IMR-90 (cell line): Measurements from ENCODE around the gene RBM44. TPM values are rescaled to one million over a fixed set of nuclear protein-coding genes. Genes with fewer than 3 reads are reported as not detected.

Experiments used
- ATAC-seq: fragments of 200-7000 bp; cut with Tn5 transposase; 2 replicates; pipeline ENCODE4 v1.9.1; 2020; ENCODE audit warnings: low read depth, mild to moderate bottlenecking, moderate library complexity
- BruUV-seq: library from RNA; stranded (reverse); fragments of 400-500 nt; replicated peaks from 2 replicates; lab custom pipeline; 2021; lab: Mats Ljungman, UMichigan
- CTCF ChIA-PET: fragments of 300-600 bp; formaldehyde crosslinking; extraction: SDS; loops from one replicate; lab custom pipeline; 2021; ENCODE audit warnings: antibody characterized with exemption; lab: Yijun Ruan, JAX
- POLR2A ChIA-PET: fragments of 300-600 bp; sonication (Branson Sonifier 250); formaldehyde crosslinking; loops from one replicate; lab custom pipeline; 2022; ENCODE audit warnings: antibody characterized with exemption; ENCODE audit not compliant: unreplicated experiment; lab: Charles Lee
- DNase-seq: peaks from one replicate; pipeline ENCODE4 v3.0.0; 2013
- H2AFZ ChIP-seq: replicated peaks from 2 replicates; pipeline ENCODE3; 2013; ENCODE audit warnings: low read length, mild to moderate bottlenecking; ENCODE audit not compliant: poor library complexity
- H2AK5ac ChIP-seq: 2 replicates; pipeline ENCODE4 v1.6.1; 2013; ENCODE audit warnings: low read depth, low read length, inconsistent platforms
- H2AK9ac ChIP-seq: replicated peaks from 2 replicates; pipeline ENCODE3; 2013; ENCODE audit warnings: mild to moderate bottlenecking, low read depth, low read length, moderate library complexity; ENCODE audit not compliant: poor library complexity
- H2BK120ac ChIP-seq: 2 replicates; pipeline ENCODE4 v1.6.1; 2013; ENCODE audit warnings: low read depth, low read length, inconsistent platforms
- H2BK15ac ChIP-seq: 3 replicates; pipeline ENCODE4 v1.6.1; 2013; ENCODE audit warnings: low read depth, low read length, inconsistent platforms
- H2BK20ac ChIP-seq: 2 replicates; pipeline ENCODE4 v1.6.1; 2013; ENCODE audit warnings: low read depth, mild to moderate bottlenecking, inconsistent platforms, low read length, moderate library complexity
- H2BK5ac ChIP-seq: 2 replicates; pipeline ENCODE4 v1.6.1; 2013; ENCODE audit warnings: mild to moderate bottlenecking, low read depth, low read length, inconsistent platforms; ENCODE audit not compliant: poor library complexity, severe bottlenecking
- H3K14ac ChIP-seq: replicated peaks from 2 replicates; pipeline ENCODE4 v1.6.1; 2013; ENCODE audit warnings: low read depth, low read length, inconsistent platforms
- H3K18ac ChIP-seq: 2 replicates; pipeline ENCODE4 v1.6.1; 2013; ENCODE audit warnings: low read depth, low read length, control low read depth
- H3K23ac ChIP-seq: 2 replicates; pipeline ENCODE4 v1.6.1; 2013; ENCODE audit warnings: low read depth, low read length, inconsistent platforms
- H3K27ac ChIP-seq: 2 replicates; pipeline ENCODE4 v1.5.1; 2013; ENCODE audit warnings: mild to moderate bottlenecking, control low read depth, low read length; ENCODE audit not compliant: insufficient read depth
- H3K27me3 ChIP-seq: 2 replicates; pipeline ENCODE4 v1.6.1; 2013; ENCODE audit warnings: low read length; ENCODE audit not compliant: control insufficient read depth, insufficient read depth
- H3K36me3 ChIP-seq: 2 replicates; pipeline ENCODE4 v1.6.1; 2013; ENCODE audit warnings: low read length, mixed read lengths; ENCODE audit not compliant: control insufficient read depth, insufficient read depth
- H3K4ac ChIP-seq: 2 replicates; pipeline ENCODE4 v1.6.1; 2013; ENCODE audit warnings: low read depth, low read length, inconsistent platforms
- H3K4me1 ChIP-seq: 2 replicates; pipeline ENCODE4 v1.6.1; 2013; ENCODE audit warnings: low read length, mixed read lengths; ENCODE audit not compliant: control insufficient read depth, insufficient read depth
- H3K4me2 ChIP-seq: 2 replicates; pipeline ENCODE4 v1.6.1; 2013; ENCODE audit warnings: low read depth, mild to moderate bottlenecking, control low read depth, low read length, moderate library complexity
- H3K4me3 ChIP-seq: 2 replicates; pipeline ENCODE4 v1.5.1; 2013; ENCODE audit warnings: low read depth, mild to moderate bottlenecking, control low read depth, low read length, moderate library complexity; ENCODE audit not compliant: insufficient read depth
- H3K56ac ChIP-seq: 2 replicates; pipeline ENCODE4 v1.6.1; 2013; ENCODE audit warnings: low read length, inconsistent platforms; ENCODE audit not compliant: insufficient read depth; ENCODE audit errors: extremely low read depth
- H3K79me1 ChIP-seq, 2 experiments: 2 replicates each; pipeline ENCODE4 v1.6.1; 2013; ENCODE audit warnings: low read length in 2 of 2, inconsistent platforms in 1 of 2, low read depth in 1 of 2
- H3K9ac ChIP-seq: 2 replicates; pipeline ENCODE4 v1.6.1; 2013; ENCODE audit warnings: low read depth, low read length, control low read depth
- H3K9me1 ChIP-seq: 2 replicates; pipeline ENCODE4 v1.6.1; 2013; ENCODE audit warnings: low read length, inconsistent platforms; ENCODE audit not compliant: insufficient read depth
- H3K9me3 ChIP-seq: 2 replicates; pipeline ENCODE4 v1.6.1; 2013; ENCODE audit warnings: low read length; ENCODE audit not compliant: control insufficient read depth, insufficient read depth
- H4K20me1 ChIP-seq: 2 replicates; pipeline ENCODE4 v1.6.1; 2013; ENCODE audit warnings: low read length, inconsistent platforms; ENCODE audit not compliant: insufficient read depth
- H4K5ac ChIP-seq: 2 replicates; pipeline ENCODE4 v1.6.1; 2013; ENCODE audit warnings: mild to moderate bottlenecking, low read depth, low read length, control low read depth
- H4K8ac ChIP-seq, 2 experiments: 2 replicates each; pipeline ENCODE4 v1.6.1; 2013; ENCODE audit warnings: low read depth in 2 of 2, low read length in 2 of 2, control low read depth in 1 of 2, inconsistent platforms in 1 of 2
- H4K91ac ChIP-seq: 2 replicates; pipeline ENCODE4 v1.6.1; 2013; ENCODE audit warnings: low read depth, low read length, inconsistent platforms; ENCODE audit not compliant: insufficient read depth
- BHLHE40 ChIP-seq: fragments of 150-350 bp; IDR thresholded peaks from 2 replicates; pipeline ENCODE4 v1.6.1; 2016; ENCODE audit warnings: mild to moderate bottlenecking, low read depth, low read length
- CEBPB ChIP-seq: IDR thresholded peaks from 2 replicates; pipeline ENCODE4 v1.6.1; 2012; ENCODE audit warnings: low read depth, low read length, improper control_type of control experiment
- CHD1 ChIP-seq: IDR thresholded peaks from 2 replicates; pipeline ENCODE4 v1.6.1; 2012; ENCODE audit warnings: low read depth, low read length, improper control_type of control experiment
- CTCF ChIP-seq: conservative IDR thresholded peaks from 2 replicates; pipeline ENCODE4 v1.5.1; 2012; ENCODE audit warnings: mild to moderate bottlenecking, low read depth, low read length, improper control_type of control experiment
- ELK1 ChIP-seq: fragments of 150-350 bp; IDR thresholded peaks from 2 replicates; pipeline ENCODE4 v1.6.1; 2016; ENCODE audit warnings: low read depth, mild to moderate bottlenecking, low read length, moderate library complexity, borderline replicate concordance
- FOS ChIP-seq: fragments of 150-350 bp; IDR thresholded peaks from 2 replicates; pipeline ENCODE4 v1.6.1; 2016; ENCODE audit warnings: low read depth, low read length
- MAFK ChIP-seq: IDR thresholded peaks from 2 replicates; pipeline ENCODE4 v1.6.1; 2012; ENCODE audit warnings: low read depth, low read length, improper control_type of control experiment
- MAZ ChIP-seq: IDR thresholded peaks from 2 replicates; pipeline ENCODE4 v1.6.1; 2012; ENCODE audit warnings: low read depth, mild to moderate bottlenecking, low read length, improper control_type of control experiment, moderate library complexity, borderline replicate concordance
- MXI1 ChIP-seq: IDR thresholded peaks from 2 replicates; pipeline ENCODE4 v1.6.1; 2012; ENCODE audit warnings: low read depth, mild to moderate bottlenecking, low read length, moderate library complexity, borderline replicate concordance
- NFE2L2 ChIP-seq: fragments of 150-350 bp; IDR thresholded peaks from 2 replicates; pipeline ENCODE4 v1.6.1; 2016; ENCODE audit warnings: low read depth, mild to moderate bottlenecking, low read length
- POLR2A ChIP-seq: IDR thresholded peaks from 2 replicates; pipeline ENCODE4 v1.6.1; 2012; ENCODE audit warnings: mild to moderate bottlenecking, low read depth, low read length
- RAD21 ChIP-seq: IDR thresholded peaks from 2 replicates; pipeline ENCODE4 v1.6.1; 2012; ENCODE audit warnings: low read length, improper control_type of control experiment
- RCOR1 ChIP-seq: IDR thresholded peaks from 2 replicates; pipeline ENCODE4 v1.6.1; 2012; ENCODE audit warnings: mild to moderate bottlenecking, low read length, improper control_type of control experiment; ENCODE audit not compliant: insufficient replicate concordance
- RFX5 ChIP-seq: IDR thresholded peaks from 2 replicates; pipeline ENCODE4 v1.8.0; 2012; ENCODE audit warnings: low read depth, mild to moderate bottlenecking, low read length, moderate library complexity
- SMC3 ChIP-seq: fragments of 150-350 bp; IDR thresholded peaks from 2 replicates; pipeline ENCODE4 v1.6.1; 2016; ENCODE audit warnings: low read depth, mild to moderate bottlenecking, antibody characterized with exemption, low read length, moderate library complexity
- WGBS, 2 experiments: methylation state at CpG; one replicate each; pipeline versions ENCODE4 v1.1.5 to v1.1.7; 2013; ENCODE audit warnings: missing lambda C conversion rate in 2 of 2; ENCODE audit not compliant: insufficient read length in 1 of 2; ENCODE audit errors: extremely low coverage in 2 of 2; 5-methylcytosine and 5-hydroxymethylcytosine counted together
- dilution Hi-C: fragments of 300-500 bp; cut with HindIII; formaldehyde crosslinking; loops from one replicate; pipeline ENCODE4 v1.14.3; 2018; ENCODE audit warnings: low sequenced_read_pairs; ENCODE audit not compliant: unreplicated experiment
- in situ Hi-C: fragments of 300-500 bp; cut with MboI; formaldehyde crosslinking; loops from 3 replicates; pipeline ENCODE4 v1.14.3; 2019; ENCODE audit warnings: low sequenced_read_pairs, inconsistent platforms, mixed read lengths
- intact Hi-C: fragments of 100-400 bp; cut with micrococcal nuclease; formaldehyde crosslinking; loops from 2 replicates; pipeline ENCODE4 v1.10.0; 2022
- polyA plus RNA-seq, 3 experiments: library from polyadenylated mRNA; depleted of rRNA; stranded (reverse); fragments of >200 nt; gene quantifications; 2 replicates each; pipeline ENCODE4 v1.2.3, GENCODE V29; 2012; ENCODE audit warnings: low replicate concordance in 1 of 3
- total RNA-seq: library from RNA; depleted of rRNA; stranded (reverse); fragments of >200 nt; gene quantifications from 2 replicates; pipeline ENCODE4 v1.2.3, GENCODE V29; 2012
- TF ChIP-seq, protein P1 (sequence below): fragments of 150-350 bp; IDR thresholded peaks from 2 replicates; pipeline ENCODE4 v1.6.1; 2017; ENCODE audit warnings: mild to moderate bottlenecking, antibody characterized with exemption, low read length, low read depth

The RBM44 gene
- total and polyA plus RNA-seq, 2 of the 4 experiments (the other 2 are of a cell fraction): 0.14 to 0.18 TPM

DNA sequence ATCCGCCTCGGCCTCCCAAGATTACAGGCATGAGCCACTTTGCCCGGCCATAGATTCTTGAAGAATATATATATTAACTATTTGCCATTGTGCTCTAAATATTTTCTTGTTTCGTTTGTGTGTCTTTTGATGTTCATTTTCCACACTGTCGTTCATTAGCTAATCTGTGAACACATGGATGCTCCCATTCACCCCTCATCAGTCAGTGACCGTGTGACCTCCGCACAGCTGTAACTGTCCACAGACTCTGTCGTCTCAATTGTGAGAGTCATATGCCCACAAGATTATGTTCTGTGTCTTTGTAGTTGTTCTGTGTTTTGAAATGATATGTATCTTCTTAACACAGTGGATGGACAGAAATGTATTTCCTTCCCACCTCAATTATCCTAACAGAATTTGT, 90.4 kb downstream of the RBM44 start:
- peak overlapping the region; percentile 85 for H3K4ac ChIP-seq
- H4K8ac ChIP-seq: peak overlapping the region in 1 of 2 experiments; percentile 33; a peak in 1 of 4 replicates
- DNase-seq: no peak
- H3K23ac ChIP-seq: peak overlapping the region; percentile 33; the same call in 1 of the 2 replicates
- H3K79me1 ChIP-seq: peaks cover 0 to 4% of the 10 kb centered on the region in 2 experiments; a peak in 1 of 4 replicates
- peak overlapping the region; percentile 90 for H3K18ac ChIP-seq
- WGBS, 2 experiments: no CpG with 5 or more reads among the region's 8 CpGs
- H3K4me3 ChIP-seq: no peak overlapping the region
- TF ChIP-seq SMC3 (no peak), FOS (no peak), BHLHE40 (no peak), MAZ (no peak), NFE2L2 (no peak), RCOR1 (no peak), MXI1 (no peak), CHD1 (no peak), MAFK (no peak), POLR2A (no peak), RAD21 (no peak), CTCF (no peak), RFX5 (no peak), CEBPB (no peak), ELK1 (no peak)
- TF ChIP-seq, protein P1, sequence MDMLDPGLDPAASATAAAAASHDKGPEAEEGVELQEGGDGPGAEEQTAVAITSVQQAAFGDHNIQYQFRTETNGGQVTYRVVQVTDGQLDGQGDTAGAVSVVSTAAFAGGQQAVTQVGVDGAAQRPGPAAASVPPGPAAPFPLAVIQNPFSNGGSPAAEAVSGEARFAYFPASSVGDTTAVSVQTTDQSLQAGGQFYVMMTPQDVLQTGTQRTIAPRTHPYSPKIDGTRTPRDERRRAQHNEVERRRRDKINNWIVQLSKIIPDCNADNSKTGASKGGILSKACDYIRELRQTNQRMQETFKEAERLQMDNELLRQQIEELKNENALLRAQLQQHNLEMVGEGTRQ: no peak
- no peak overlapping the region for H3K4me2 ChIP-seq
- peak overlapping the region; percentile 45; the same call in 1 of the 2 replicates for H3K27ac ChIP-seq
- peak overlapping the region; percentile 90 for H4K5ac ChIP-seq
- no peak overlapping the region for H3K9ac ChIP-seq
- peaks cover 15% of the 10 kb centered on the region for H3K9me1 ChIP-seq
- no peak for ATAC-seq
- H4K91ac ChIP-seq: peak overlapping the region; percentile 76
- dilution Hi-C loops (no loop called here), in situ Hi-C loops (no loop called here), intact Hi-C loops (no loop called here)
- no peaks in the 10 kb centered on the region for H3K27me3 ChIP-seq
- H3K14ac ChIP-seq: peak overlapping the region; percentile 94
- no peaks in the 10 kb centered on the region for H3K9me3 ChIP-seq
- no peaks in the 10 kb centered on the region for H3K36me3 ChIP-seq
- H3K4me1 ChIP-seq: peaks cover 5% of the 10 kb centered on the region; the same call in 1 of the 2 replicates
- BruUV-seq: no TSS peak
- ChIA-PET CTCF (no interaction called here), POLR2A (no interaction called here)
- H2AK9ac ChIP-seq: no peak overlapping the region
- H2AK5ac ChIP-seq: peak overlapping the region; percentile 92
- no peak overlapping the region for H3K56ac ChIP-seq
- peak overlapping the region; percentile 72; the same call in 1 of the 3 replicates for H2BK15ac ChIP-seq
- H4K20me1 ChIP-seq: no peaks in the 10 kb centered on the region
- no peak overlapping the region for H2AFZ ChIP-seq
- H2BK120ac ChIP-seq: peak overlapping the region; percentile 80
- peak overlapping the region; percentile 83 for H2BK20ac ChIP-seq
- H2BK5ac ChIP-seq: no peak overlapping the region
